Prostate gland (tissue), 2 donors: ENCODE results near the gene AGK.

Source experiments
- POLR2A ChIP-seq: fragments of 450-650 bp; IDR thresholded peaks from one replicate; pipeline ENCODE4 v1.6.1; 2016; ENCODE audit warnings: antibody characterized with exemption, mild to moderate bottlenecking
- POLR2AphosphoS5 ChIP-seq: sonication (generic); formaldehyde crosslinking; IDR thresholded peaks from one replicate; pipeline ENCODE4 v1.6.1; 2017; ENCODE audit warnings: antibody characterized with exemption
- TF ChIP-seq, protein P1 (sequence below), 4 experiments: fragments of 200-600 bp in 2 of 4; fragments of 450-650 bp in 2 of 4; sonication (generic) in 2 of 4; IDR thresholded peaks; 1 replicate in 3 of 4; 2 replicates in 1 of 4; pipeline ENCODE4 v1.5.1; 2016 to 2019; ENCODE audit warnings: antibody characterized with exemption in 4 of 4, mild to moderate bottlenecking in 2 of 4, moderate library complexity in 2 of 4

DNA sequence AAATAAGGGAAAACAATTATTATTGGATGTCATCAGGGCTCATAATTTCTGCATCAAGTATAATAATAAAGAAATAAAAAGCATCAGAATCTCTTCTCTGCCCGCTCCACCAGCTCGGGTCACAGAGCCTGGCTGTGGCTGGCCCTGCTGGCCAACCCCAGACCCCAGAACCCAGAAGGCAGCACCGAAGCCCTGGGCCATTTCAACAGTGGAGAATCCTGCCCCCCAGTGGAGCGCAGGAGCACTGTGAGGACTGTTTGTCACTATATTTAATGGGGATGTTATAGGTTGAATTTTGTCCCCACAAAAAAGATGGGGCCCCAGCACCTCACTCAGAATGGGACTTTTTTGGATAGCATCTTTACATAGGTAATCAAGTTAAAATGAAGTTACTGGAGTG, 123.5 kb downstream of the AGK start:
- TF ChIP-seq, protein P1, sequence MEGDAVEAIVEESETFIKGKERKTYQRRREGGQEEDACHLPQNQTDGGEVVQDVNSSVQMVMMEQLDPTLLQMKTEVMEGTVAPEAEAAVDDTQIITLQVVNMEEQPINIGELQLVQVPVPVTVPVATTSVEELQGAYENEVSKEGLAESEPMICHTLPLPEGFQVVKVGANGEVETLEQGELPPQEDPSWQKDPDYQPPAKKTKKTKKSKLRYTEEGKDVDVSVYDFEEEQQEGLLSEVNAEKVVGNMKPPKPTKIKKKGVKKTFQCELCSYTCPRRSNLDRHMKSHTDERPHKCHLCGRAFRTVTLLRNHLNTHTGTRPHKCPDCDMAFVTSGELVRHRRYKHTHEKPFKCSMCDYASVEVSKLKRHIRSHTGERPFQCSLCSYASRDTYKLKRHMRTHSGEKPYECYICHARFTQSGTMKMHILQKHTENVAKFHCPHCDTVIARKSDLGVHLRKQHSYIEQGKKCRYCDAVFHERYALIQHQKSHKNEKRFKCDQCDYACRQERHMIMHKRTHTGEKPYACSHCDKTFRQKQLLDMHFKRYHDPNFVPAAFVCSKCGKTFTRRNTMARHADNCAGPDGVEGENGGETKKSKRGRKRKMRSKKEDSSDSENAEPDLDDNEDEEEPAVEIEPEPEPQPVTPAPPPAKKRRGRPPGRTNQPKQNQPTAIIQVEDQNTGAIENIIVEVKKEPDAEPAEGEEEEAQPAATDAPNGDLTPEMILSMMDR (IDR thresholded peaks at IDR 0.05), result peak in 1 of 4 experiments; percentile 20
- TF ChIP-seq POLR2A (no peak), POLR2AphosphoS5 (no peak)
